ENCODE measurements around the gene SORCS2. TPM values are rescaled to one million over a fixed set of nuclear protein-coding genes. Genes with fewer than 3 reads are reported as not detected.

The SORCS2 gene
- total and polyA plus RNA-seq, 4 donors, result 2.2 to 7.7 (median 2.5) TPM

DNA sequence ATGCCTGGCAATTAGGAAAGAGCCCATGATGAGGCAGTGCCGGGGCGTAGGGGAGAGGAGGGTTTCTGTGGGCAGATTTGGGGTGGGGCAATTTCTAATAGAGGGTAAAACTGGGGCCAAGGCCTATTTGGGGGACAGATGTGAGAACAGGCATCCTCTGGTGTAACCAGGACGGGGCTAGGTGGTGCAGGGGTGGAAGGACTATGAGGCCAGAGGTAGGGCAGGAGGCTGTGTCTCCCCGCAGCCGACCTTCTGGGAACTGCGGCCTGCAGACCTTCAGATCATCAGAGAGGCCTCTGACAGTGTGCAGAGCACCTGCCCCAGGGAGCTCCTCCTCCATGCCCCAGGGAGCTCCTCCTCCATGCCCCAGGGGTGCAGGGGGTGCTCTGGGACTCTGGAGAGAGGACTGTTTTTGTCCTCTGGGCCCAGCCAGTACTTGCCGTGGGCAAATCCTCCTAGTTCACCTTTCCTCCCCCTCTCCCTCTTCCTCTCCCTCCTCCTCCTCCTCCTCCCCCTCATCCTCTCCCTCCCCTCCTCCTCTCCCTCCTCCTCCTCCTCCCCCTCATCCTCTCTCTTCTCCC, 101.9 kb downstream of the SORCS2 start:
- H3K9ac ChIP-seq (ENCODE audit: insufficient read depth in 1 of 2, low read length in 2 of 2), result no peak overlapping the region
- no peak overlapping the region for H3K27ac ChIP-seq (ENCODE audit: low read depth in 1 of 2, low read length in 1 of 2)
- 74% methylated on average over 7 of the region's 7 CpGs for WGBS, 2 donors
- peaks cover 0 to 11% (median 0%) of the 10 kb centered on the region in 5 donors for H3K4me1 ChIP-seq (ENCODE audit: control insufficient read depth in 5 of 5, insufficient read depth in 5 of 5, low read length in 5 of 5)
- H3K4me3 ChIP-seq, result no peak overlapping the region
- no peaks in the 10 kb centered on the region for H3K27me3 ChIP-seq (ENCODE audit: control insufficient read depth in 3 of 3, insufficient read depth in 3 of 3, low read length in 2 of 3)
- peaks cover 0 to 2% (median 0%) of the 10 kb centered on the region in 4 donors for H3K9me3 ChIP-seq (ENCODE audit: control insufficient read depth in 4 of 4, insufficient read depth in 3 of 4, low read length in 3 of 4)
- H3K36me3 ChIP-seq (ENCODE audit: control insufficient read depth in 4 of 4, insufficient read depth in 4 of 4, low read length in 4 of 4), result no peaks in the 10 kb centered on the region
- DNase-seq (no peak), ATAC-seq (ENCODE audit: insufficient read depth, low FRiP score) (no peak)
- TF ChIP-seq, protein P1, sequence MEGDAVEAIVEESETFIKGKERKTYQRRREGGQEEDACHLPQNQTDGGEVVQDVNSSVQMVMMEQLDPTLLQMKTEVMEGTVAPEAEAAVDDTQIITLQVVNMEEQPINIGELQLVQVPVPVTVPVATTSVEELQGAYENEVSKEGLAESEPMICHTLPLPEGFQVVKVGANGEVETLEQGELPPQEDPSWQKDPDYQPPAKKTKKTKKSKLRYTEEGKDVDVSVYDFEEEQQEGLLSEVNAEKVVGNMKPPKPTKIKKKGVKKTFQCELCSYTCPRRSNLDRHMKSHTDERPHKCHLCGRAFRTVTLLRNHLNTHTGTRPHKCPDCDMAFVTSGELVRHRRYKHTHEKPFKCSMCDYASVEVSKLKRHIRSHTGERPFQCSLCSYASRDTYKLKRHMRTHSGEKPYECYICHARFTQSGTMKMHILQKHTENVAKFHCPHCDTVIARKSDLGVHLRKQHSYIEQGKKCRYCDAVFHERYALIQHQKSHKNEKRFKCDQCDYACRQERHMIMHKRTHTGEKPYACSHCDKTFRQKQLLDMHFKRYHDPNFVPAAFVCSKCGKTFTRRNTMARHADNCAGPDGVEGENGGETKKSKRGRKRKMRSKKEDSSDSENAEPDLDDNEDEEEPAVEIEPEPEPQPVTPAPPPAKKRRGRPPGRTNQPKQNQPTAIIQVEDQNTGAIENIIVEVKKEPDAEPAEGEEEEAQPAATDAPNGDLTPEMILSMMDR (IDR thresholded peaks at IDR 0.05; ENCODE audit: control extremely low read depth, extremely low read depth), result no peak

DNA sequence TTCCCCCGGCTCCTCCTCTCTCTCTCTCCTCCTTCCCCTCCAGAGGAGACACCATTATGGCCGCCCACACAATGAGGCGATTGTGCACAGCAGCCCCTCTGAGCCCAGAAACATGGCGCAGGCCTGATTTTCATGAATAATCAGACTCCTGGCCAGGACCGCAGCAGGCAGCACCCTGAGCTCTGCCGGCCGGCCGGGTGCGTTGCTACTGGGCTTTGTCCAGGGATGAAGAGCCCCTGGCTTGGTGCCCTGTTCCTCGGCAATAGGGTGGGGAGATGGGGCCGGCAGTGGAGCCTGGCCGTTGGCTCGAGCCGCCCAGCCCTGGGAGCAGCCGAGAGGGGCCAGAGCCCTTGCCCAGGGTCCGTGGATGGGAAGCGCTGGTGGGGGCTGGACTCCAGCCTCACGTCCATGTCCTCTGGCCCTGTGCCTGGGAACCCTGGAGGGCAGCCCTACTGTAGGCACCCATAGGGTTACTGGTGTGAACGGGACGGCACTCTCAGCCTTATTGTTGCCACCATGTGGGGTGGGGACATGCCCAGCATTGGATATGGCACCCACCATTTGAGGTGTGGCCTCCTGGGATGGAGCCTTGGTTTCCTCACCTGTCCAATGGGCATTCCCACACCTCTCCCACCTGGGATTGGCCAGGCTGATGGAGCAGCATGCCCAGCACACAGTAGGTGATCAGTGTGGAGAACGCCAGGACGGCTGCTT, 103.0 kb downstream of the SORCS2 start:
- TF ChIP-seq, protein P1 (IDR thresholded peaks at IDR 0.05; ENCODE audit: control extremely low read depth, extremely low read depth), result no peak
- peak; percentile 5 for ATAC-seq (ENCODE audit: insufficient read depth, low FRiP score)
- Histone ChIP-seq H3K9ac (ENCODE audit: insufficient read depth in 1 of 2, low read length in 2 of 2) (no peak overlapping the region), H3K9me3 (ENCODE audit: control insufficient read depth in 4 of 4, insufficient read depth in 3 of 4, low read length in 3 of 4) (peaks cover 0 to 2% (median 0%) of the 10 kb centered on the region in 4 donors), H3K27me3 (ENCODE audit: control insufficient read depth in 3 of 3, insufficient read depth in 3 of 3, low read length in 2 of 3) (no peaks in the 10 kb centered on the region), H3K4me3 (no peak overlapping the region), H3K4me1 (ENCODE audit: control insufficient read depth in 5 of 5, insufficient read depth in 5 of 5, low read length in 5 of 5) (peaks cover 0 to 12% (median 0%) of the 10 kb centered on the region in 5 donors), H3K36me3 (ENCODE audit: control insufficient read depth in 4 of 4, insufficient read depth in 4 of 4, low read length in 4 of 4) (no peaks in the 10 kb centered on the region), H3K27ac (ENCODE audit: low read depth in 1 of 2, low read length in 1 of 2) (no peak overlapping the region)
- DNase-seq, result peak; percentile 18 to 27 (median 27)
- 58 to 63% methylated on average over 22 of the region's 22 CpGs for WGBS, 2 donors

DNA sequence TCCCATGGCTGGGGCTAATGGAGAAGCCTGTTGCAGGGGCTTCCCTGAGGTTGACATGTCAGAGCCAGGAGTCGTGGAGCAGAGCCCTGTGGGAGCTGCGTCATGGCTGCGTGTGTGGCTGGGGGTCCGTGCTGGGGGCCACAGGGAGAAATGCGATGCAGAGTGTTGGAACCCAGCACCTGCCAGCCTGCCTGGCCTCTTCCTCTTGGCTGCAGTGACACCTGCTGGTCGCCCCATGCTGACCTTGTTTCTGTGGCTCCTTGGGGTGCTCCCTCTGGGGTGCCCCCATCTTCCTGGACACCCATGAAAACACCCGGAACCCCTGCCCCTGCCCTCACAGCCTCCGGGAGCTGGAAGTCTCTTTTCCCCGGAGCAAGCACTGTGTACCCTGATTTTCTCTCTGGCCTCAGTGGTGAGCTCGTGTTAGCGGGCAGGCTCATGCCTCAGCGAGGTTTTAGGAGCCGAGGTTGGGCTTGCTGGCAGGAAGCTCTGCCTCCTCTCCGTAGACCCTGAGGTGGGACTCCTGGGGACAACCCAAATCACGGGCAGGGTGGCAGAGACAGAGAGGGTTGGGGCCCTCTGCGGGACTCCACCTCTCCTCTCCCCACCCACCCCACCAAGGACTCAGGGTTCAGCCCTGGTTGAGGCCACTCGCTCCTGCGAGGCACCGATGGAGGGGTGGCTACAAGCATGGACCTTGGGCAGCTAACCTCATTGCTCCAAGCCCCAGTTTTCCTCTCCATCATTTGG, 103.7 kb downstream of the SORCS2 start:
- 66 to 79% methylated on average over 19 of the region's 19 CpGs for WGBS, 2 donors
- Histone ChIP-seq H3K36me3 (ENCODE audit: control insufficient read depth in 4 of 4, insufficient read depth in 4 of 4, low read length in 4 of 4) (no peaks in the 10 kb centered on the region), H3K9ac (ENCODE audit: insufficient read depth in 1 of 2, low read length in 2 of 2) (no peak overlapping the region), H3K27me3 (ENCODE audit: control insufficient read depth in 3 of 3, insufficient read depth in 3 of 3, low read length in 2 of 3) (no peaks in the 10 kb centered on the region), H3K4me3 (no peak overlapping the region), H3K27ac (ENCODE audit: low read depth in 1 of 2, low read length in 1 of 2) (no peak overlapping the region), H3K9me3 (ENCODE audit: control insufficient read depth in 4 of 4, insufficient read depth in 3 of 4, low read length in 3 of 4) (peaks cover 0 to 2% (median 0%) of the 10 kb centered on the region in 4 donors), H3K4me1 (ENCODE audit: control insufficient read depth in 5 of 5, insufficient read depth in 5 of 5, low read length in 5 of 5) (peaks cover 0 to 12% (median 0%) of the 10 kb centered on the region in 5 donors)
- DNase-seq (no peak), ATAC-seq (ENCODE audit: insufficient read depth, low FRiP score) (no peak)
- TF ChIP-seq, protein P1 (IDR thresholded peaks at IDR 0.05; ENCODE audit: control extremely low read depth, extremely low read depth), result no peak
